Measurements from ENCODE around the gene TRAPPC10. TPM values are rescaled to one million over a fixed set of nuclear protein-coding genes. Genes with fewer than 3 reads are reported as not detected.
"Not testable (repeated sequence)": the region's sequence is repeated elsewhere in the genome, so short reads cannot be mapped to it uniquely, and the experiment has no call there.

TRAPPC10 gene
- polyA plus RNA-seq, 12 donors = 12.0 to 20.9 (median 15.9) TPM; not detected in 1

GRCh38 chr21:44142470-44142869, 130.4 kb downstream of the TRAPPC10 start:
- DNase-seq = not testable (repeated sequence)

- not testable (repeated sequence) for DNase-seq
Observed at GRCh38 chr21:44143380-44143779, 131.3 kb downstream of the TRAPPC10 start.

- not testable (repeated sequence) for DNase-seq
Observed at GRCh38 chr21:44143996-44144395, 131.9 kb downstream of the TRAPPC10 start.

GRCh38 chr21:44144784-44145602, 132.9 kb downstream of the TRAPPC10 start:
- not testable (repeated sequence) for DNase-seq

GRCh38 chr21:44145616-44146015, 133.5 kb downstream of the TRAPPC10 start:
- not testable (repeated sequence) for DNase-seq

- DNase-seq = not testable (repeated sequence)
Observed at GRCh38 chr21:44147108-44147507, 135.0 kb downstream of the TRAPPC10 start.

GRCh38 chr21:44150255-44150654, 138.1 kb downstream of the TRAPPC10 start:
- DNase-seq = not testable (repeated sequence)

- not testable (repeated sequence) for DNase-seq
Observed at GRCh38 chr21:44153214-44153888, 141.2 kb downstream of the TRAPPC10 start.

GRCh38 chr21:44153889-44154228, 141.8 kb downstream of the TRAPPC10 start:
- not testable (repeated sequence) for DNase-seq

GRCh38 chr21:44154816-44155230, 142.7 kb downstream of the TRAPPC10 start:
- DNase-seq = not testable (repeated sequence)

GRCh38 chr21:44155231-44155993, 143.3 kb downstream of the TRAPPC10 start:
- not testable (repeated sequence) for DNase-seq

- DNase-seq = not testable (repeated sequence)
Observed at GRCh38 chr21:44155994-44156380, 143.9 kb downstream of the TRAPPC10 start.

Other genes with a start within 250 kb of the TRAPPC10 start
- gene CSTB, start 236.0 kb upstream of the TRAPPC10 start, polyA plus RNA-seq (ENCODE audit: insufficient read length in 12 of 12) = 10 to 100 TPM in 11 of 12 donors, not detected in 1; 15.5 to 44.9 (median 20.9) TPM
- gene RRP1, start 222.7 kb upstream of the TRAPPC10 start, polyA plus RNA-seq (ENCODE audit: insufficient read length in 12 of 12) = 10 to 100 TPM in 11 of 12 donors, not detected in 1; 14.4 to 32.8 (median 17.7) TPM
- gene AGPAT3, start 147.1 kb upstream of the TRAPPC10 start, polyA plus RNA-seq (ENCODE audit: insufficient read length in 12 of 12) = 10 to 100 TPM in 11 of 12 donors, not detected in 1; 24.1 to 37.3 (median 29.2) TPM
- gene PWP2, start 95.1 kb downstream of the TRAPPC10 start, polyA plus RNA-seq (ENCODE audit: insufficient read length in 12 of 12) = 10 to 100 TPM in 1 of 12 donors, 1 to 10 TPM in 9, not detected in 2; 1.6 to 10.3 (median 7.1) TPM
- gene GATD3, start 121.4 kb downstream of the TRAPPC10 start, polyA plus RNA-seq (ENCODE audit: insufficient read length in 12 of 12) = 10 to 100 TPM in 11 of 12 donors, not detected in 1; 18.8 to 51.7 (median 25.7) TPM
- gene ICOSLG, start 228.6 kb downstream of the TRAPPC10 start, polyA plus RNA-seq (ENCODE audit: insufficient read length in 12 of 12) = 10 to 100 TPM in 2 of 12 donors, 1 to 10 TPM in 10; 4.6 to 78.0 (median 7.4) TPM
- under 1 TPM in 1 of 12 donors, not detected in 11; 0.26 TPM for gene DNMT3L, start 249.6 kb downstream of the TRAPPC10 start, polyA plus RNA-seq (ENCODE audit: insufficient read length in 12 of 12)